T47D (cell line): ENCODE measurements around the gene BBS9.
A peak's percentile ranks its signal among the peaks of the same experiment; 100 is the strongest.
"Not testable (repeated sequence)": the region's sequence is repeated elsewhere in the genome, so short reads cannot be mapped to it uniquely, and the experiment has no call there.

ENCODE experiments used
- DNase-seq, 2 experiments: peaks; one replicate each; pipeline versions ENCODE4 v3.0.0 to v3.0.0-alpha.2; 2011 to 2012; ENCODE audit warnings: low read depth in 1 of 2, low spot score in 1 of 2
- JUND ChIP-seq: IDR thresholded peaks from 2 replicates; pipeline ENCODE4 v1.6.1; 2012; ENCODE audit warnings: low read depth
- in situ Hi-C: cut with HindIII; loops from 2 replicates; pipeline ENCODE4 v1.10.0; 2016; ENCODE audit warnings: low sequenced_read_pairs, low pct_unique_long_range_greater_than_20kb

BBS9 gene

DNA sequence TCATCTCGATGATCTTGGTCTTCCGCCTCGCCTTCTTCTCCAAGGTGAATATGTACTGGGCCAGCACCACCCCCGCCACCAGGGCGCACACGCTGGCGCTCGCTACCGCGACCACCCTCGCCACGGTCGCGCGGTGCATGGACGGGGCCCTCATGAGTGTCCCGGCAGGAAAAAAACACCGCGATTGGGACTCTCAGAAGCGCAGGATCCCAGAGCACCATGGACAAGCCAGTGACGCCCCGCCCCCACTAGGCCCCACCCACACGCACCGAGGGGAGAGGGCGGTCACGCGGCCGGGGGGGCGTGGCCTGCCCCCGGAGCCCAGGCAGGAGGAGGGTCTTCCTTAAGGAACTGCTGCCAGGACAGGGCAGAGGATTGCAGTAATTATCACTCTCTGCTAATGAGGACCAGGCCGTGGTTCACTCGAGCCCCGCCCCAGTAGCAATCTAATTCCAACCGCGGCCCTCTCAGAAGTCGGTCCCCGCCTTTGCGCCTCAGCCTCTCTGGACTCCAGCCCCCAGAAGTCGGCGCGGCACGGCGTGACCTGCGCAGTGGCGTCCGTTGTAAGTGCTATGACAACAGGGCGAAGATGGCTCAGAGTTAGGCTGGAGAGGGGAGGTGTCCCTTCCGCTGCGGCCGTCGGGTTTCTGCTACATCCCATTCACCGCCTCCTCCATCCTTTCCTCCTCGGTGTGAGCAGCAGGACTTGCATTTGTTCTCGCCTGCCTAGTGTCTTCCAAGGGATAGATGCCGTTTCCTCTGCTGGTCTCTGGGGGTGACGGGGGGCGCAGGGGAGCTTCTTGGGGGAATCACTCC, at the start of gene BBS9:
Gene BBS9, plus strand, starts transcription at position 575 of the 816 bp plus-strand sequence. CDS start 16,689 bp downstream, outside the sequence.
- in situ Hi-C loops = no loop called here
- no peak for TF ChIP-seq JUND
- peak; percentile 96 to 98 for DNase-seq

DNA sequence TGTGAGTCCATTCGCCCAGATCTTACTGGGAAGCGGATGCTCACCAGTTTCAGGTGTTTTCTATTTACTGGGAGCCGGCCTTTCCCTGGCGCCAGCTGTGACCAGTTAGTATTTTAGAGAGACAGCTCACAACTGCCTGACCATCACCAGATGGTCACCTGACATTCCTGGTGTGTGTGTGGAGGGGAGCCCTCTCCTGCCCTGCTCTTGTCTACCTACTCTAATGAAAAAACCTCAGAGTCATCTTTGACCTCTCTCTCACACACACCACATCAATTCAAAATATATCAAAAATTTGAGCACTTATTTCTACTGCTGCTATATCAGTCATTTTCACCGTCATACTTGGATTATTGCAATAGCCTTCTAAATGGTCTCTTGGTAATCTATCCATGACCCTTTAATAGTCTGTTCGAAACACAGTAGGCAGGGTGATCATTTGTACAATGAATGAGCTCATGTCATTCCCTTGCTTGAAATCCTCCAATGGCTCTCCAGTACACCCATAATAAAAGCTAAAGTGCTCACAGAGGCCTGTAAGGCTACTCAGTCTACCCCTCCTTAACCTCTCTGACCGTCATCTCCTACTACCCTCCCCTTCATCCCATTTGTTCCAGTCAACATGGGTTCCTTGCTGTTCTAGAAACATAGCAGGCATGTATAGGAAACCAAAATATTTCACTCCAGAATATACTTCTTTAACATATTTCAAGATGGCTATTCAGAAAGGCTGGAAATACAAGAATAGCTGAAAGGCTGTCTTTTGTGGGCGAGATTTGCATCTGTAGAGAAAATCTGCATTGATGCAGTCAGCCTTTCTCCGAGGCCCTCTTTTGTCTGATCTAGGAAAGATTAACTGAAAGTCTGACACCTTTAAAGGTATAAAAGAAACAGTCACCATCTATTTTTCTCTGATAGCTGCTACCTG, 49.3 kb upstream of the BBS9 start:
- TF ChIP-seq JUND = no peak
- DNase-seq = no peak
- in situ Hi-C loops = no loop called here

GRCh38 chr7:33087356-33087755, 42.0 kb upstream of the BBS9 start:
- in situ Hi-C loops = no loop called here
- DNase-seq = no peak
- TF ChIP-seq JUND = no peak

DNA sequence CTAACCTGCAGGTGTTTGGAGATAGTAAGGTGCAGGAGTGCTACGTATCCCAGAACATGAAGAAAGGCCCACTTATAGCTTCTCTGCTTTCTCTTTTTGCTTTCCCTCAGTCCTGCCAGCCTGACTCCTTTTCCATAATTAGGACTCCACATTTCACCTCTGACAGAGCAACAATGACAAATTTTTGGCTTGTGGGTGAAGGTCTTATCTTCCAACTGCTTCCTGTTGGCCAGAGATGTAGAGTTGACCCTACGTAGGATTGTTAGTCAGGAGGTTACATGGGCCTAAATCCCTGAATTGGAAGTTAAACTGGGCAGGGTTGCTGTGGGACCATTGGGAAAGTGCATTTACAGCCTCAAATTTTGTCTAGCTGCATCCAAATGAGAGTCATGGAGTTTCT, 41.5 kb upstream of the BBS9 start:
- DNase-seq = no peak
- in situ Hi-C loops = no loop called here
- TF ChIP-seq JUND = no peak

DNA sequence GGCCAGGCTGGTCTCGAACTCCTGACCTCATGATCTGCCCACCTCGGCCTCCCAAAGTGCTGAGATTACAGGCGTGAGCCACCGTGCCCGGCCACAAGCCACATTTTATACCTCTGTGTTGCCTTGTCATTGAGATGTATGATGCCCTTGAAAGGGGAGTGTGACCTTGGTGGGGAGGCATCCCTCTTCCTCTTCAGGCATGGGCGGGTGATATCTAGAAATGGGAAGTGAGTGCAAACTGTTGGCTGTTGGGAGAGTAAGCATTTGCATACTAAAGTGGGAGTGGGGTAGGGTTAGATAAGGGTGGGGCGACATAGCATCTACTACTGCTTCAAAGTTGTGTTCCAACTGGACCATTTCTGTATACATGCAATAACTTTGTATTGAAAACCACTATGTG, 40.2 kb upstream of the BBS9 start:
- DNase-seq = no peak
- TF ChIP-seq JUND = no peak
- in situ Hi-C loops = no loop called here

GRCh38 chr7:33091111-33091531, 38.2 kb upstream of the BBS9 start:
- DNase-seq = no peak
- in situ Hi-C loops = no loop called here
- no peak for TF ChIP-seq JUND

DNA sequence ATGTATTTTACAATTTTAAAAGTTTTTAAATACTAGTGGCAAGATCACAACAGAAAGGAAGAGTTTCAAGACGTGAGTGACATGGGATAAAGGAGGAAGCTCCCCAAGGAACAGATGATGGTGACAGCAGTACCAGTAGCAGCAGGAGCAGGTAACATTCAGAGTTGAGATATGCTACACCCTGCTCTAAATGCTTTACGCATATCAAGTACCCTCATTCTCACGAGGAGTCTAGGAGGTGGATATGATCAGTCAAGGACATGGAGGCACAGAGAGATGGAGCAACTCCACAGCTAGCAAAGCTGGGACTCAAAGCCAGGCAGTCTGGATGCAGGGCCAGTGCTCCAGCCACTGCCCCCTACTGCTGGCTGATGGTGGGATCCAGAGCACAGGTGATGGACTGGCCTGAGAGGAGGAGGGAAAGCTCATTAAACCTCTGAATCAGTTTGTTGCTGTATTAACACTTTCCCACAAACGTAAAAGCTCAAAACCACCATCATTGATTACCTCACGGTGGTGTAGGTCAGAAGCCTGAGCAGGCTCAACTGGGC, 37.6 kb upstream of the BBS9 start:
- in situ Hi-C loops = no loop called here
- no peak for TF ChIP-seq JUND
- no peak for DNase-seq

GRCh38 chr7:33093266-33093665, 36.1 kb upstream of the BBS9 start:
- in situ Hi-C loops = no loop called here
- DNase-seq = no peak
- no peak for TF ChIP-seq JUND

GRCh38 chr7:33094745-33095275, 34.6 kb upstream of the BBS9 start:
- DNase-seq, in situ Hi-C loops: not testable (repeated sequence)

GRCh38 chr7:33099154-33099940, 30.0 kb upstream of the BBS9 start:
- DNase-seq = no peak
- TF ChIP-seq JUND = no peak
- in situ Hi-C loops = no loop called here

- TF ChIP-seq JUND = no peak
- in situ Hi-C loops = no loop called here
Observed at GRCh38 chr7:33100770-33101169, 28.6 kb upstream of the BBS9 start.

GRCh38 chr7:33101906-33102305, 27.5 kb upstream of the BBS9 start:
- TF ChIP-seq JUND = no peak
- no peak for DNase-seq
- in situ Hi-C loops = no loop called here

More at GRCh38 chr7:33100770-33101169, 28.6 kb upstream of the BBS9 start:
- no peak for DNase-seq
